GM21526 (cell line): ENCODE results near the gene INPP5J.

Experiments used
- ATAC-seq: cut with Tn5 transposase; IDR thresholded peaks from one replicate; pipeline ENCODE4 v1.9.1; 2021; ENCODE audit warnings: moderate library complexity; ENCODE audit not compliant: unreplicated experiment, low FRiP score

INPP5J gene

DNA sequence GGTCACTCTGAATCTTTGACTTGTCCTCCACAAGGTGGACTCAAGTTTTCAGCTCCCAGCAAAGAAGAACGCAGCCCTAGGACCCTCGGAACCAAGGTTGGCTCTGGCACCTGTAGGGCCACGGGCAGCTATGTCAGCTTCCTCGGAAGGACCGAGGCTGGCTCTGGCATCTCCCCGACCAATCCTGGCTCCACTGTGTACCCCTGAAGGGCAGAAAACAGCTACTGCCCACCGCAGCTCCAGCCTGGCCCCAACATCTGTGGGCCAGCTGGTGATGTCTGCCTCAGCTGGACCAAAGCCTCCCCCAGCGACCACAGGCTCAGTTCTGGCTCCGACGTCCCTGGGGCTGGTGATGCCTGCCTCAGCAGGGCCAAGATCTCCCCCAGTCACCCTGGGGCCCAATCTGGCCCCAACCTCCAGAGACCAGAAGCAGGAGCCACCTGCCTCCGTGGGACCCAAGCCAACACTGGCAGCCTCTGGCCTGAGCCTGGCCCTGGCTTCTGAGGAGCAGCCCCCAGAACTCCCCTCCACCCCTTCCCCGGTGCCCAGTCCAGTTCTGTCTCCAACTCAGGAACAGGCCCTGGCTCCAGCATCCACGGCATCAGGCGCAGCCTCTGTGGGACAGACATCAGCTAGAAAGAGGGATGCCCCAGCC lies 2.2 kb downstream of the INPP5J start:
- no peak for ATAC-seq

DNA sequence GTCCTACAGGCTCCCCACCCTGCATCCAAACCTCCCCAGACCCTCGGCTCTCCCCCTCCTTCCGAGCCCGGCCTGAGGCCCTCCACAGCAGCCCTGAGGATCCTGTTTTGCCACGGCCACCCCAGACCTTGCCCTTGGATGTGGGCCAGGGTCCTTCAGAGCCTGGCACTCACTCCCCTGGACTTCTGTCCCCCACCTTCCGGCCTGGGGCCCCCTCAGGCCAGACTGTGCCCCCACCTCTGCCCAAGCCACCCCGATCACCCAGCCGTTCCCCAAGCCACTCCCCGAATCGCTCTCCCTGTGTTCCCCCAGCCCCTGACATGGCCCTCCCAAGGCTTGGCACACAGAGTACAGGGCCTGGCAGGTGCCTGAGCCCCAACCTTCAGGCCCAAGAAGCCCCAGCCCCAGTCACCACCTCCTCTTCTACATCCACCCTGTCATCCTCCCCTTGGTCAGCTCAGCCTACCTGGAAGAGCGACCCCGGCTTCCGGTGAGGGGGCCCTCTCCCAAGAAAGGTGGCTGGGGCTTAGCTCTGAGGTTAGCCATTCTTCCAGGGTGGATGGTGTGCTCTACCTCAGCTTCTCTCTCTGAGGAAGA lies 2.9 kb downstream of the INPP5J start:
- ATAC-seq, result no peak

DNA sequence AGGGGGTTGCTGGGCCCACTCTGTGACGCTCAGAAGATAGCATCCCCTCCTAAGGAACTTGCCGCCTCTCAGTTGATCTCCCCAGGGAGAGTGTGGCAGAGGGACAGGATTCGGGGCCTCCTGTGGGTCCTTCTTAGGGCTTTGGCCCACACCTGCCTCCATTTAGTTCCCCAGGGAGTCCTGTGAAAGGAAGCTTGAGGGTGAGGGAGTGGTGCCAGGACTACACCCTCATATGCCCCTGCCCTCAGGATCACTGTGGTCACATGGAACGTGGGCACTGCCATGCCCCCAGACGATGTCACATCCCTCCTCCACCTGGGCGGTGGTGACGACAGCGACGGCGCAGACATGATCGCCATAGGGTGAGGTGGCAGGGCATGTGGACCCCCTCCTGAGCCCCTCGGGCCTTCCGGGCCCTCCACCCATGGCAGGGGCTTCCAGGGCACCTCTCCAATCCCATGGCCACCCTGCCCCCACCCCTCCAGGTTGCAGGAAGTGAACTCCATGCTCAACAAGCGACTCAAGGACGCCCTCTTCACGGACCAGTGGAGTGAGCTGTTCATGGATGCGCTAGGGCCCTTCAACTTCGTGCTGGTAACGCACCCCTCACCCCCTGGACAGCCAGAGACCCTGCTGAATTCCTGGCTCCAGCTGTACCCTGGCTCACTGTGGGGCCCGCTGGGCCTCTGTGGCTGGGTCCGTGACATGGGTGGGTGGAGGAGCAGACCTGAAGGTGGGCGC lies 3.5 kb downstream of the INPP5J start:
- no peak for ATAC-seq

DNA sequence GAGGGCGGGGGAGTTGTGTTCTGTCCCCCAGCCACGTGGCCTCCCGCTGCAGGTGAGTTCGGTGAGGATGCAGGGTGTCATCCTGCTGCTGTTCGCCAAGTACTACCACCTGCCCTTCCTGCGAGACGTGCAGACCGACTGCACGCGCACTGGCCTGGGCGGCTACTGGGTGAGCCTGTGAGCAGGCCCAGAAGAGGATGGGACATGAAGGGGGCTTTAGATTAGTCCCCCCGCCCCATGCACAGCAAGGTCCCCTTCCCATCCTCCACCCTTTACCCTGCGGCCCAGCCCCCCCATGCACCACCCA lies 4.1 kb downstream of the INPP5J start:
- no peak for ATAC-seq

DNA sequence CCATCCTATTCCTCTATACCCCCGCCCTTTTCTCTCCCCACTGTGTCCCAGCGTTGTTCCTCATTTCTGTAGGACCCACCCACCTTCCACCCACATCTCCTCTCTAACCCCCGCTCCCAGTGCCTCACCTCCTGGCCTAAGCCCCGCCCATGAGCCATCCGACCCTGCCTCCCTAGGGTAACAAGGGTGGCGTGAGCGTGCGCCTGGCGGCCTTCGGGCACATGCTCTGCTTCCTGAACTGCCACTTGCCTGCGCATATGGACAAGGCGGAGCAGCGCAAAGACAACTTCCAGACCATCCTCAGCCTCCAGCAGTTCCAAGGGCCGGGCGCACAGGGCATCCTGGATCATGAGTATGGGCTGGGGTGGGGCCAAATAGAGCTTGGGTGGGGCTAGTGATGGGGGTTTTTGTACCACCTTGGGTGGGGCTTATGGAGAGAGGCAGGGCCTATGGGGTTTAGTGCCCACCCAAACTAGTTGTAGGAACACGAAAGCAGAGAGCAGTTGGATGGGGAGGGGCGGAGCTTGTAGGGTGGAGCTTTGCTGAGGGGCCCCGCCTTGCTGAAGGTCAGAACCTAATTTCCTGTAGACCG lies 4.5 kb downstream of the INPP5J start:
- ATAC-seq, result no peak

DNA sequence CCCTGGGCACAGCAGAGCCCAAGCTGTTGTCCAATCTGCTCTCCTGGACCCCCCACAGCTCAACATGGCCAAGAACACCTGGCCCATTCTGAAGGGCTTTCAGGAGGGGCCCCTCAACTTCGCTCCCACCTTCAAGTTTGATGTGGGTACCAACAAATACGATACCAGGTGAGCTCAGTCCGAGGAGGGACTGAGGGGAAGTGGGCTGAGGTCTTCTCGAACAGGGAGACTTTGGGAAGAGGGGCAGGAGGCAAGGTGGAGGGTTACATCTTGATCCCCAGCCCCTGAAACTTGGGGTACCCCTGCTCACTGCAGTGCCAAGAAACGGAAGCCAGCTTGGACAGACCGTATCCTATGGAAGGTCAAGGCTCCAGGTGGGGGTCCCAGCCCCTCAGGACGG lies 5.4 kb downstream of the INPP5J start:
- ATAC-seq, result no peak

DNA sequence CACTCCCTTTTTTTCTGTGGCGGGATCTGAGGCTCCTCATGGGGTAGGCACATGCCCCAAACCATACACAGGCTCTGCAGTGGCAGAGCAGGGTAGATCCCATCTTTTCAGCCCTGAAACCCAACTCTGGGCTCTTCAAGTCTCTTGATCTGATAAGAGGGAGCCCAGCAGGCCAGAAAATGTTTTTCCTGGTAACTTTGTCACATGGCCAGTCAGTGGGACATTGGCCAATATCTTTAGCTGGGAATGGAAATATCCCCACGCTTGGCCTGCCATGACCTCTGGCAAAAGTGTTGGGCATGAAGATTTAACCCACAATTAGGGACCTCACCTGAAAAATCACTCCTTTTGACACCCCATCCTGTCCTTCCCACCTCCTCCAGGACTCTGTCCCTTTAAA lies 8.1 kb downstream of the INPP5J start:
- ATAC-seq, result no peak

DNA sequence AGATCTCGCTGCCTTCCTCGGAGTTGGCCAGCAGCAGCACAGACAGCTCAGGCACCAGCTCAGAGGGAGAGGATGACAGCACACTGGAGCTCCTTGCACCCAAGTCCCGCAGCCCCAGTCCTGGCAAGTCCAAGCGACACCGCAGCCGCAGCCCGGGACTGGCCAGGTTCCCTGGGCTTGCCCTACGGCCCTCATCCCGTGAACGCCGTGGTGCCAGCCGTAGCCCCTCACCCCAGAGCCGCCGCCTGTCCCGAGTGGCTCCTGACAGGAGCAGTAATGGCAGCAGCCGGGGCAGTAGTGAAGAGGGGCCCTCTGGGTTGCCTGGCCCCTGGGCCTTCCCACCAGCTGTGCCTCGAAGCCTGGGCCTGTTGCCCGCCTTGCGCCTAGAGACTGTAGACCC lies 11.1 kb downstream of the INPP5J start:
- no peak for ATAC-seq

DNA sequence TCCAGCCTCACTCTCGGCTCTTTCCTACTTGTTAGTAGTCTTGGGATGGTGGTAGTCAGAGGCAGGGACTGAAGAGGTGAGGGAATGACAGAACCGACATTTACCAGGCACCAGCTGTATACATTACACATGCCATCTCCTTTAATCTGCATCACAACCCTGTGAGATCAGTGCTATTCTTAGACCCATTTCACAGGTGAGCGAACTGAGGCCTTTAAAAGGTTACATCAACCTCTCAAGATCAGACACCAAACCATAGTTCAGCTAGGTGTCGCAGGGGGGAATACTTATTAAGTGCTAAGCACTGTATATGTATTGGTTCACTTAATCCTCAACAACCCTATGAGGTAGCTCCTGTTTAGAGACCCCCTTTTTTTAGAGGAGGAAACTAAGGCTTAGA lies 11.9 kb downstream of the INPP5J start:
- no peak for ATAC-seq

DNA sequence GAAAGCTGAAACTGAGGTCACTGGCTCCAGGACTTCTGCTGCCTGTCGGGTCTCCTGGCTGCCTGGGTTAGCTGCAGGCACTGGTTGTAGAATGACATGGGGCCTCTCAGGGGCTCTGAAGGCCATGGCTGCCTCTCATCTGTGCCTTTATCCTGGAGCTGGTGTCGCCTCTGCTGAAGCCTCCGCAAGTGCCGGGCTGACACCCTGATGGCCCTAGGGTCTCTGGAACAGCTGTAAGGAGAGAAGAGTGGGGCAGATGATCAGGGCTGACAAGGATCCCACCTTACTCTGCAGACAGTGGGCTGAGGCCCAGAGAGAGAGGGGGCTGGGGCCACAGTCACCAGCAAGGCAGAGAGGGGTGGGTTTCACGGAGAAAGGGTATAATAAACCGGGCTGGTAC lies 12.9 kb downstream of the INPP5J start:
- ATAC-seq, result no peak

DNA sequence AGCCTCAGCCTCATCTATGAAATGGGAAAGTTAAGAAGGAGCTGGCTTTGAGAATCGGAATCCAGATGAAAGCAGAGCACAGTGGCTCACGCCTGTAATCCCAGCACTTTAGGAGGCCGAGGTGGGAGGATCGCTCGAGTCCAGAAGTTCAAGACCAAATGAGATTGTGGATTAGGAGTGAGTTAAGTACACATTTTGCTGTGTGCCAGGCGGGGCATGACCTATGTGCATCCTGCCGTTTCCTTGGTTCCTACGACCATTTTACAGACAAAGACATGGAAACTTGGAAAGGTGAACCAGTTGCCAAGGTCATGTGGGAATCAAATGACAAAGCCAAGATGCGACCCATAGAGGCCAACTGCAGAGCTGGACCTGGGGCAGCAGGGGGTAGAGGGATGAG lies 13.4 kb downstream of the INPP5J start:
- ATAC-seq, result no peak

DNA sequence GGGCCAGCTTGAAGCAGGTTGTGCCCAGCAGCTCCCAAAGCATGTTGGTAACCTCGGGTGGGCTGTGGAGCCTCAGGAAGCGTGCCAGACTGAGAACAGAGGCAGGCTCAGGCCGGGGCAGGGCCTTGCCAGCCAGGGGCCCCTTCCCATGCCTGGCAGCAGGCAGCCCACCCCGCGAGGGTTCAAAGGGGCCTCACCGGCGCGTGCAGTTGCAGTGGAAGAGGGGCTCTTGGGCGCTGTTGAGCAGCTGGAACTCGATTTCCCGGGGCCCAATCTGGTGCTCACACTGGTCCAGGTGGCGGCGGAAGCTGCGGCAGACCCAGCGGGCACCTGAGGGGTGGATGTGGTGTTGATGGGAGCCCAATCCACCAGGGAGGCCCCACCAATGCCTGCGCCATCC lies 13.9 kb downstream of the INPP5J start:
- ATAC-seq, result no peak

DNA sequence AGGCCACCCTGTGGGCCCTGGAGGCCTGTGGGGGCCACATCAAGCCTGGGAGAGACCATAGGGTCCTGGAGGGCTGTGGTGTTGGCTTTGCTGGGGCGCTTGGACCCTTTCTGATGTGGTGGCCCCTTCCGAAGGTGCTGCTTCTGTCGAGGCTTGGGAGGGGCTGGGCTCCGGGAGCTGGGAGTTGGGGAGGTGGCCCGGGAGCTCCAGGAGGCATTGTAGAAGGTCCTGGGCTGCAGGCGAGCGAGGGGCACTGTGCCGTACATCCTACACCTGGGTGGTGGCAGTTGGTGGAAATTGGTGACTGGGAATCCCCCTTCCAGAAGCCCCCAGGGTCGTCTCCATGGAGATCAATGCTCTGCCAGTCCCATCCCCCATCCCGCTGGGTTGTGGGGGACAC lies 15.0 kb downstream of the INPP5J start:
- no peak for ATAC-seq

DNA sequence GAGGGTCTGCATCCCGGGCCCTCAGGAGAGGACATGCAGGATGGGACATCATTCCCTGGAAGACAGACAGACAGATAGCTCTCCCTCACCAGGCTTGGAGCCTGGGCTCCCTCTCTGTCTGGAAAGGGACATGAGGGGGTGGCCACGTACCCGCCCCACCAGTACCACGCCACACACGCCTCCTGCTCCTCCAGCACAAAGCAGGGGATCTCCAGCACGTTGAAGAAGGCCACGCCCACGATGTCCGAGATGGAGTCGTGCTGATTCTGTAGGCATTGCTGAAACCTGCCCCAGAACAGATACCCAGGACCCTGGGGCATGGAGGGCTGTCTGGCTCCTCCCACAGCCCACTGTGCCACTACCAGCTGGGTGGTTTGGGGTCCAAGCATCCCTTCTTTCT lies 15.4 kb downstream of the INPP5J start:
- ATAC-seq, result no peak

DNA sequence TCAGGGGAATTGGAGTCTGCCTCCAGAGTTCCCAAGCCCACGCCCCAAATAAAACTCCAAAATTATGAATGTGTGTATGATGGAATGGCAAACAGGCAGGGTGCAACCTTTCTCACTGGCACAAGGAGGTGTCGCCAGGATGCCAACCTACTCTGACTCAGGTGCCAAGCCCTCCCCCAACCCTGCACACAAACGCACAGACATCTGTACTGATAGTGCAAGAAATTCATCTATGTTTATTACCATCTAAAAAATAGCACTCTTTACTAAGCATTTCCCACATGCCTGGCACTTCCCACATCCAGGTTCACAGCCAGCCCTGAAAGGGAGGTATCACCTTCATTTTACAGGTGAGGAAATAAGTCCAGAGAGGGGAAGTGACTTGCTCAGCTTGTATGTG lies 16.3 kb downstream of the INPP5J start:
- ATAC-seq, result no peak

DNA sequence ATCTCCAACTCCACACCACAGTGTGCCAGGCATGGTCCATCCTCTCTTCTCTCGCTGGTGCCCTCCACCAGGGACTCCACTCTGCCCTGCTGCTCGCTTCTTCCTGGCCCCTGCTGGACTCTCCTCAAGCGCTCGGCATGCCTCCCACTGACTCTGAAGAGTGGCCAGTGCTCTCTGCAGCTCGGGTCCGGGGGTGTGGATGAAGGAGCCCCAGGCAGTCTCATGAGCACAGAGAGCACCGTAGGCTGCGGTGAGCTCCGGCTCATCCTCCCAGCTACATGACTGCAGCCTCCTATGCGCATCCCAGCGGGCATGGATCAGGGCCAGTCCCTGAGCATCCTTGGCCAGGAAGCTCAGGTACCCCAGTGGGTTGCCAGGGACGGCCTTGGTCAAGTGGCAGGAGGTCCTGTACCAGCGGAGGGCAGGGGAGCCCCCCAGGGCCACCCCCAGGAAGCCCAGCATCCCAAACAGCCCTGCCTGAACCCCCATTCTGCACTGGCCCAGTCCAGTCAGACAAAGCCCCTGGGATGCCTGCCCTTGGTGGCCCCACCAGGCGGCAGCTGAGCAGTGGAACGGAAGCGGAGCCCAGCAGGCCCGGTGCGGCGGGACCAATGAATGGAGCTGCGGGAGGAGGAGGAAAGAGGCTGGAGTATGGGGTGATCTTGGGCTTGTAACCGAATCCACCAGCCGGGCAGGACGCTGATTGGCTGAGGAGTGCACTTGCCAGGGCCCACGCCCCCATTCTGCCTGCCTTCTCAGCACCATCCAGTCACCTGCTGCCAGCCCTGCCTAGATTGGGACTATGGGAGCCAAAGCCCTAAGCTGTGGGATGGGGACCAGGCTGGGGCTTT lies 17.3 kb downstream of the INPP5J start, which contains the start of gene PLA2G3:
TSS of gene PLA2G3 (minus strand) at position 643 of the 851 bp plus-strand sequence. CDS start at position 489, 154 bp downstream.
- no peak for ATAC-seq

DNA sequence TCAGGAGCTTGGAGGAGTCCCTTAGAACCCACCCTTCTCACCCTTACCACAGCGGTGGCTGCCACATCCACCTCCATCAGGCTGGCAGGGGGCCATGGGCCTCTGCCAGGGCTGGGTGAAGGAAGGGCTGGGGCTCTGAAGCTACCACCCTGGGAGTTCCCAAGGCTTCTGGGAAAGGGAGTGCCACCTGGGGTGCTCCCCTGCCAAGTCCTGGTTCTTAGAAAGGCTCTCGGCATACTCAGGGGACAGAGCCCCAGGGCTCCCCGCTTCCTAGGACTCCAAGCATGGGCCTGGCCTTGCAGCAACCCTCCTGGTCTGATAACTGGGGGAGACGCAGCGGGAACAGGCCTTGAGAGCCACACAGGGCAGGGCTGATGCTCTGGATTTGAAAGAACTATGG lies 18.0 kb downstream of the INPP5J start:
- no peak for ATAC-seq

DNA sequence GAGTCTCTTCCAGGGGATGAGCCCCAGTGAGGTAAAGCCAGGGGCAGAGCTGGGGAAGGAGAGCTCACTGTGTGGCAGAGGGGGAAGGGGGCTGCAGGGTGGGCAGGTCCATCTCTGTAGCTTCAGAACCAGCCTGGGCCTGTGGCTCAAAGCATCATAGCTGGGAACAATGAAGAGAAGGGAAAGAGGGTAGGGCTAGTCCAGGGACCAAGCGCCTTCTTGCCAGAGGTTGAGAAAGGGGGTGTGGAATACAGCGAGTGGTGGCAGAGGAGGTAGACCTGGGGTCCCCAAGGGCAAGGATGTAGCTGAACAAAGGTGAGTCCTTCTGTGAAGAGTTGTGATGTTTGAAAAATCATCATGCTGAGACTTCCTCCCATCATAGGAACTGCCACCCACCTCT lies 18.8 kb downstream of the INPP5J start:
- ATAC-seq, result no peak

DNA sequence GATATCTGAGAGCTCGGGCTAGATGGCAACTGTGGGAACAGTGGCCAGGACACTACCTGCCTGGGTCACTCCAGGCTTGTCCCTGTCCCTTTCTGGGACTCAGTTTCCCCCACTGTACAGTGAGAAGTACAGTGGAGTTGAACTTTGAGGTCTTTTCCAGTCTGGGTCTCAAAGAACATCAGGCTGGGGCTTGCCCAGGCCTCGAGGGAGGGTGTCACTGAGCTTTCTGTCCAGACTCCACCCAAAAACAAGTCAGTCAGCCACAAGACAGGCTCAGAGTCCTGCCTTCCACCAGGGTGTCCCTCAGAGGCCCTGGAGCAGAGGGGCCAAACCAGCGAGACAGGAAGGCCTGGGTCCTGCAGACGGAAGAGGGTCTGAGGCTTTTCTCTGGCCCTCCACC lies 19.5 kb downstream of the INPP5J start:
- ATAC-seq, result no peak

DNA sequence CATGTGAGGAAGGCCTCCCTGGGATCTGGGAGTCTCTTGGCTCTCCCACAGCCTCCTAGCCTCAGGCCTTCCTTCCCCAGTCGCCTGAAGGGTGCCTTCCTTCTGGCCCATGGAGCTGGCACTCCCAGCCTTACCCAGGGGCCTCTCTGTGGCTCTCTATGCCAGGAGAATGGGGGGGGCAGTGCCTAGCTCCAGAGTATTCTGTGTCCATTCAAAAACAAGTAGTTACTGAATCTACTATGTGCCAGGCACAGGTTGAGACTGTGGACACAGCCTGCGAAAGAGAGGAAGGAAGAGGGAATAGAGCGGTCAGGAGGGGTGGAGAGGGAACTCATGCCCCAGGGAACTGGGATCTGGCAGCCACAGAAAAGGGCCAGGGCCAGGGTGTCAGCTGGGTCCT lies 20.3 kb downstream of the INPP5J start:
- no peak for ATAC-seq

DNA sequence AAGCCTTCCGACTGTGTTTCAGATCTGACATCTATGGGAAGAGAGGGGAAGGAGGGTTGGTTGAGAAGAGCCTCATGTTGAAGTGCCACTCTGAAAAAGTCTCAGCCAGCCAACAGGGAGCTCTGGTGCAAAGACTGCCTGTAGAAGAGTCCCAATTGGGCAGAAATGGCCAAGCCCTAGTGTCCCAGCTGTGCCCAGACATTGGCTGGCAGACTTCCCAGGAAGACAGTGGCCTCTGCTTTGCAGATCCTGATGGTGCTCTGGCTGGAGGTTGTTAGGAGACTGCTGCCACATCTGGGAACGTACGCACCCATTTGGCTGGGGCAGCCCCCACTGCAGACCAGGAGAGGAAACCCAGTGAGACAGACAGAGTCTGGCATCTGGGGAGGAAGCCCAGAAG lies 20.8 kb downstream of the INPP5J start:
- ATAC-seq, result no peak
